OCI-LY1 (cell line): ENCODE data around the gene NEUROD2.

Source experiments
- EZH2 ChIP-seq: fragments of 200-600 bp; sonication (generic), shearing (Covaris generic); IDR thresholded peaks from 2 replicates; pipeline ENCODE4 v1.8.0; 2017; ENCODE audit warnings: borderline replicate concordance, mixed run types, mild to moderate bottlenecking, antibody characterized with exemption, low read length, moderate library complexity, mixed read lengths
- TF ChIP-seq, protein P1 (sequence below): fragments of 200-600 bp; sonication (generic), shearing (Covaris generic); IDR thresholded peaks from 2 replicates; pipeline ENCODE4 v1.5.1; 2017; ENCODE audit warnings: mild to moderate bottlenecking, antibody characterized with exemption, low read length, moderate library complexity, mixed read lengths

- TF ChIP-seq, protein P1, sequence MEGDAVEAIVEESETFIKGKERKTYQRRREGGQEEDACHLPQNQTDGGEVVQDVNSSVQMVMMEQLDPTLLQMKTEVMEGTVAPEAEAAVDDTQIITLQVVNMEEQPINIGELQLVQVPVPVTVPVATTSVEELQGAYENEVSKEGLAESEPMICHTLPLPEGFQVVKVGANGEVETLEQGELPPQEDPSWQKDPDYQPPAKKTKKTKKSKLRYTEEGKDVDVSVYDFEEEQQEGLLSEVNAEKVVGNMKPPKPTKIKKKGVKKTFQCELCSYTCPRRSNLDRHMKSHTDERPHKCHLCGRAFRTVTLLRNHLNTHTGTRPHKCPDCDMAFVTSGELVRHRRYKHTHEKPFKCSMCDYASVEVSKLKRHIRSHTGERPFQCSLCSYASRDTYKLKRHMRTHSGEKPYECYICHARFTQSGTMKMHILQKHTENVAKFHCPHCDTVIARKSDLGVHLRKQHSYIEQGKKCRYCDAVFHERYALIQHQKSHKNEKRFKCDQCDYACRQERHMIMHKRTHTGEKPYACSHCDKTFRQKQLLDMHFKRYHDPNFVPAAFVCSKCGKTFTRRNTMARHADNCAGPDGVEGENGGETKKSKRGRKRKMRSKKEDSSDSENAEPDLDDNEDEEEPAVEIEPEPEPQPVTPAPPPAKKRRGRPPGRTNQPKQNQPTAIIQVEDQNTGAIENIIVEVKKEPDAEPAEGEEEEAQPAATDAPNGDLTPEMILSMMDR = no peak
- TF ChIP-seq EZH2 = no peak
Observed at GRCh38 chr17:39612935-39613464, 5.3 kb upstream of the NEUROD2 start.
